COLO829 (cell line): Measurements from ENCODE around the gene TMCC1.
"Not testable (repeated sequence)": the region's sequence is repeated elsewhere in the genome, so short reads cannot be mapped to it uniquely, and the experiment has no call there.

ENCODE experiments used
- DNase-seq: peaks from one replicate; pipeline ENCODE4 v3.0.0; 2012; ENCODE audit warnings: low spot score

TMCC1 gene

DNA sequence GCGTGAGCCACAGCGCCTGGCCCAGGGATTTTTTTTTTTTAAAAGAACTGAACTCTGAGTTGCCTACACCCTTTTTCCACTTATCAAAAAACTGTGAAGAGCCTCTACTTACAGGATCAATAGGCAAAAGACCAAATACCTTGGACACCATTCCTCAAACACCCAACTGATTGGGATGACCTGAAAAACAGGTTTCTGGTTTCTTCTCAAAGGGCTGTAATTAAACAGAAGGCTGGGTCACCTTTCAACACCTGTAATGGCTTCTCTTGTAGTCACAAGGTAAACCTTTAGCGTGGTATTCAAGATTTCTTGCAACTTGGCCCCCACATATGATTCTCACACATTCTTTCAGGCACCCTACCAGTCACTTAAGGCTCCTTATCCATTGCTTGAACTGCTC, 248.7 kb downstream of the TMCC1 start:
- no peak for DNase-seq

DNA sequence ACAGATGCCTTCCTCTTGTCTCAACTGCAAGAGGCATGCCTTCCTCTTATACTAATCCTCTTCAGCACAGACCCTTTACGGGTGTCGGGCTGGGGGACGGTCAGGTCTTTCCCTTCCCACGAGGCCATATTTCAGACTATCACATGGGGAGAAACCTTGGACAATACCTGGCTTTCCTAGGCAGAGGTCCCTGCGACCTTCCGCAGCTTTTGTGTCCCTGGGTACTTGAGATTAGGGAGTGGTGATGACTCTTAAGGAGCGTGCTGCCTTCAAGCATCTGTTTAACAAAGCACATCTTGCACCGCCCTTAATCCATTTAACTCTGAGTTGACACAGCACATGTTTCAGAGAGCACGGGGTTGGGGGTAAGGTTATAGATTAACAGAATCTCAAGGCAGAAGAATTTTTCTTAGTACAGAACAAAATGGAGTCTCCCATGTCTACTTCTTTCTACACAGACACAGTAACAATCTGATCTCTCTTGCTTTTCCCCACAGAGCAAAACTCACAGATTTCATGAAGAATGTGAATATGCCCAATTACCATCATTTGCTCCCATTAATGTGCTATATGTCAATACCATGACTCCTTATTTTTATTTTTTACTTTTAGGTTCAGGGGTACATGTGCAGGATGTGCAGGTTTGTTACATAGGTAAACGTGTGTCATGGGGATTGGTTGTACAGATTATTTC, 251.8 kb downstream of the TMCC1 start:
- DNase-seq: not testable (repeated sequence)

DNA sequence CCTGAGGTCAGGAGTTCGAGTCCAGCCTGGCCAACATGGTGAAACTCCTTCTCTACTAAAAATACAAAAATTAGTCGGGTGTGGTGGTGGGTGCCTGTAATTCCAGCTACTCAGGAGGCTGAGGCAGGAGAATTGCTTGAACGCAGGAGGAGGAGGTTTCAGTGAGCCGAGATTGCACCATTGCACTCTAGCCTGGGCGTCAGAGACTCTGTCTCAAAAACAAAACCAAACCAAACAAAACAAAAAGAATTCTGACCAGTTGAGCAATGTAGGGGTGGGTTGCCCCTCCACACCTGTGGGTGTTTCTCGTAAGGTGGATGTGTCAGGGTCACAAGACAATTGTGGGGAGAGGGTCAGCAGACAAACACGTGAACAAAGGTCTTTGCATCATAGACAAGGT, 252.5 kb downstream of the TMCC1 start:
- DNase-seq: not testable (repeated sequence)

DNA sequence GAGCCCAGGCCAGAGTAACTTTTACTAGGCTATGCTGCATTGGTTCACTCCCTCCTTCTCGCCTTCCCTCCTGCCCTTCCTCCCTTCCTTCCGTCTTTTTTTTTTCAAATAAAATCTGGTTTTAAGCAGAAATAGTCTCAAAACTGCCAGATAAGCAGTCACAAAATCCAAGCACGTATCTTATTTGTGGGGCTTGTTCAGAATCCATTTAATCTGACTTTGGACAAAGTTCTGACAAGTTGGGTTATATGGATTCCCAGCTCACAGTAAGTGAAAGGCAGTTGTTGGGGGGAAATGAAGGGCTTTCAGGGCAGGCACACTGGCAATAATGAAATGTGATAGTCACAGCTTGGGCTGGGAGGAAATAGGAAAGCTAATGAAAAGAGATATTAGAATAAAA, 255.0 kb downstream of the TMCC1 start:
- DNase-seq: no peak

GRCh38 chr3:129636082-129636481, 257.4 kb downstream of the TMCC1 start:
- DNase-seq: no peak

- DNase-seq: no peak
Observed at GRCh38 chr3:129635656-129636055, 257.9 kb downstream of the TMCC1 start.

- no peak for DNase-seq
Observed at GRCh38 chr3:129633751-129634481, 259.6 kb downstream of the TMCC1 start.

DNA sequence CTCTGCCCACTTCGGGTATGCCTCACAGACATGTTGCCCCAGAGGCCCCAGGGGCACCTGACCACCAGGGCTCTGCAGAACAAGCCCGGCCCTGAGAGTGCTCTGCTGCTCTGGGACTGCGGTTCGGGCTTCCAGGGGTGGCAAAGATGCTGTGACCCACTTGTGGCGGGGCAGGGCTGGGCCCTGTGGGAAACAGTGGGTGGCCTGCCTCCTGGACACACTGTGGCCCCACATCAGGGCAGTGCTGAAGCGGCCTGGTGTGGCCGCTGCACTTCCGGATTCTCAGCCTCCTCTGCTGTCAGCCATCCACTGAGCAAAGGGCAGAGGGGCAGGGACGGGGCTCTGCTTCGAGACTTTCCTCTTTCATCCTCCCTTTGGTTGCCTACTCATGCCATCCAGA, 260.5 kb downstream of the TMCC1 start:
- no peak for DNase-seq

DNA sequence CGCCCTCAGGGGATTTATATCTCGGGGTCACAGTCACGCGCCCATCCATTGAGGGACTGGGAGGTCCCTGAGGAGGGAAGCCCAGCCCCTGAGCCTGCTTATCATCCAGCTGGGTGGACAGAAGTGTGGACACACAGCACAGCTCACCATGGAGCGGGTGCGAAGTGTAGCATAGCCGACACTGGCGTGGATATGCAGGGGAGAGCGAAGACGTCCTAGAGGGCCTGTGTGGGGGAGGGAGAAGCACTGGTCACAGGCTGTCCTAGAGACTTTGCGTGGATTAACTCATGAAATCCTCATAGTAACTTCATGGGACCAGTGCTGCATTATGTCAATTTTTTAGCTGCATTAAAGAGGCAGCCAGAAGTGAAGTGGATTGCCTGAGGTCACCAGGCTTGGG, 261.0 kb downstream of the TMCC1 start:
- no peak for DNase-seq

DNA sequence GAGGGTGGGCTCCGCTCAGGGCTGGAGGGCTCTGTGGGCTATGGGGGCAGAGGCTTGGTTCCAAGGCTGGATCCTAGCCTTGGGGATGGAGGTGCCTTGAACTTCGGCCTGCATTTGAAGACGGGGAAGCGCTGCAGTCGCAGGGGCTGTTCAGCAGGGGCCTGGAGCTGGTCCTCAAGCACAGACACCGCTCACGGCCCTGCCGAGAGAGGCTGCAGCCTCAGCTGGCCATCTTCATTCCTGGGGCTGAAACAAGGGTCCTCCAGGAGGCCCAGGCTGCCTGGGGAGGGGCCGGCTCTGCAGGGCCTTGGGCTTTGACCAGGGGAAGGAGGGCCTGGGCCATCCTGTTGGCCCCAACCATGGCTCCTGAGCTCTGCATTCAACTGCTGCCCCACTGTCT, 261.5 kb downstream of the TMCC1 start:
- no peak for DNase-seq

GRCh38 chr3:129629011-129629410, 264.5 kb downstream of the TMCC1 start:
- DNase-seq: no peak

DNA sequence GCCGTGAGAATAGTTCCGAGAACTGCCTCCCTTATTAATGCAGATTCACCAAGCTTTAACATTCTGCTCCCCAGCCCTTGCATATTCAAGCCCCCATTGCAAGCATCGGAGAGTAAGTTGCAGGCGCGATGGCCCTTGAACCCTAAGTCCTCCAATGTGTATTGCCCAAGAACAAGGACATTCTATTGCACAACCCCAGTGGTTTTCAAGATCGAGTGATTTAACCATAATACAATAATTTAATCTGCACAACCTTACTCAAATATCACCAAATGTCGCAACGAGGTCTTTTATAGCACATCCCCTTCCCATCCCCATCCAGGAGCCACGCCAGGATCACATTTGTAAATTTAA, 265.4 kb downstream of the TMCC1 start:
- DNase-seq: no peak

DNA sequence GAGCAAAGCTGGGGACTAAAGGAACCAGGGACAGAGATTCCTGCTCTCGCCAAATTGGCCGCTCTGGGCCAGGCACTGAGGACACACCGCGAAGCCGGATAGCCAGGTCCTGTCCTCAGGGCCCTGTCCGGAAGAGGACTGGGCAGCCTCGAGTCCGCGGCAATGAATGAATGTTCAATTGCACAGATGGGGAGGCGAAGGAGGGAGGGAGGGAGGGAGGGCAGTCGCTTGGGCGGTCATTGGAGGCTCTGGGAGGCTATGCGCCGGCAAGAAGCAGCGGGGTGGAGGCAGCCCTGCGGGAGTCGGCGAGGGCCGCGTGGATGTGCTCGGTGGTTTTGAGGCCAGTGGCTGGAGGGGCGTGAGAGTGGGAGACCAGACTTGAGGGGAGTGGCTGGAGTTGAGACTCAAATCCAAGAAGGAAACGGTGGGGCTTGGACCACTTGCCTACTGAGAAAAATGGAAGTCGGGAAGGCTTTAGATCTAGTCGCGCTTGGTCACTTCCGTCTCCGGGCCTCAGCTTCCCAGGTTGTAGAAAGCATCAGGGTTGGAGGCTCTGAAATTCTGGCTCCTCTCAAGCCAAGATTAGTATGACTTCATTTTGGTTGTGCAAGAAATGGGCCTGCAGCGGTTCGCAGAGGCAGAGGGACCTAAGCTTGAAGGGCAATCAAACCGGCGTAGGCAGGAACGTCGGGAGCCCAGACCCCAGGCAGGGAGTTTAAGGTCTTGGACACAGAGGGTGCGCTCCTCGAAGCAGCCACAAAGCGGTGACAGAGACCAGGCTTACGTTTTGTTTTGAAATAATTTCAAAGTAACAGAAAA, 266.0 kb downstream of the TMCC1 start:
- peak; percentile 87 for DNase-seq

DNA sequence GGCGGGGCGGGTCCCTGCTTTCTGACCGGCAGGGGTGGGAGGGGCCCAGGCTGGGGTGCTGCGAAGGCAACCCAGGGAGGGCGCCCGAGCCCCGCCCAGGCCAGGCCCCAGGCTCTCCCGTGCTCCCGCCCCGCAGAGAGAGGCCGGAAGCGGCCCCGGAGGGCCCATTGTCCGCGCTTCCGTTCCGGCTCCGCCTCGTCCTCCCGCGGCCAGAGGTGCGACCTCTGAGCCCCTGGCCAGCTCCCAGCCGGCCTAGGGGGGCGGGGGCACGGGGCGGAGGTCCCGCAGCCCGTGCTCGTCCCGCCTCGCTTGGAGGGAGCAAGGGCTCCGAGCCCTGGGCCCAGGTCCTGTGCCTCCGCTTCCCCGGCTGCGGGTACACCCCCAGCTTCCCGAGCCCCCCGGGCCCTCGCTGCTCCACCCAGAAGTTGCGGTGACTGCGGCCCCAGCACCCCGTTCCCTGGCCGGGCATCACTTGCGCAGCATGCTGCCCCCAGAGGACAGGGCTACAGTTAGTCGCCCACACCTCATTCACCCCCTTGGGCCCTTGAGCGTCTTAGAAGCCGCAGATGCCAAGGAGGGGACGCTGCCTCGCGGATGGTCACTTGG, 266.7 kb downstream of the TMCC1 start:
- DNase-seq: peak; percentile 95

- DNase-seq: no peak
Observed at GRCh38 chr3:129625072-129625874, 268.2 kb downstream of the TMCC1 start.

- no peak for DNase-seq
Observed at GRCh38 chr3:129624347-129625071, 269.0 kb downstream of the TMCC1 start.

DNA sequence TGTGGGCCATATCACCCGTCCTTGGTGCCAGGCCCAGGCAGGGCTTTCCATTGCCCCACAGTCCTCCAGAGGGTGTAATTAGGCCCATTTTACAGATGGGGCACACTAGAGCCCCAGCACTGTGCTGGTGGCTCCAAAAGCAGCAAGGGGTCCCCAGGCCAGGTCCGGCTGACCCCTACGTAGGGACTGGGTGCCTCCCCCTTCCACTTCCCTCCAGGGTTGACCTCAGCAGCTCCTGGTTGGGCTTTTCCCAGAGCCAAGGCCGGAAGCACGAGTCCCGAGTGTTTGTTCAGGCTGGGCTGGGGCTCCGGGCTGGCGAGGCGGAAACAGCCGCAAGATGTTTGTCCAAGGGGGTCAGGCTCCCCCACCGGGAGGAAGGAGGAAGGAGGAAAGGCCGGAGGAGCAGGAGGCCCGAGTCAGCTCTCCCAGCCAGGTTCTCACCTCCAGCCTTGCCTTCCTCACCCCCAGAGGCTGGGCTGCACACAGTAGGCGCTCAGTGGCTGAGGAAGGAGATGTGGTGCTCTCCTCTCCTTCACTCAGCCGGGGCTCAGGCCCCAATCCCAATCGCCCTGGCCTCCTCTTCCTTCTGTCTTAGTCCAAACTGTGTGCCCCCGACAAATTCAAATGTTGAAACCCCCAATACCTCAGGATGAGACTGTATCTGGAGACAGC, 269.9 kb downstream of the TMCC1 start:
- DNase-seq: no peak

- no peak for DNase-seq
Observed at GRCh38 chr3:129622933-129623332, 270.6 kb downstream of the TMCC1 start.

- DNase-seq: no peak
Observed at GRCh38 chr3:129622226-129622874, 271.2 kb downstream of the TMCC1 start.

GRCh38 chr3:129621626-129622225, 271.8 kb downstream of the TMCC1 start:
- DNase-seq: no peak
